Prostate gland (tissue), 2 donors: ENCODE results near the gene CLECL1. TPM values are rescaled to one million over a fixed set of nuclear protein-coding genes. Genes with fewer than 3 reads are reported as not detected.

ENCODE experiments used
- DNase-seq: peaks from one replicate; pipeline ENCODE4 v3.0.0-alpha.2; 2019; ENCODE audit warnings: low spot score
- H3K27ac ChIP-seq, 2 donors: fragments of 200-600 bp; sonication (generic); 2 replicates each; pipeline ENCODE4 v1.5.1; 2017 to 2019
- H3K27me3 ChIP-seq: fragments of 200-600 bp; sonication (generic); replicated peaks from 2 replicates; pipeline ENCODE4 v1.5.1; 2019; ENCODE audit not compliant: insufficient read depth
- H3K36me3 ChIP-seq, 2 donors: fragments of 200-600 bp; sonication (generic); 1 replicate in 1 of 2; 2 replicates in 1 of 2; pipeline versions ENCODE4 v1.5.1 to v1.8.1; 2017 to 2019
- H3K4me1 ChIP-seq: fragments of 200-600 bp; sonication (generic); replicated peaks from 2 replicates; pipeline ENCODE4 v1.5.1; 2019
- H3K4me3 ChIP-seq, 2 donors: fragments of 200-600 bp; sonication (generic); 2 replicates each; pipeline ENCODE4 v1.5.1; 2017 to 2019
- H3K9me3 ChIP-seq: fragments of 200-600 bp; sonication (generic); 2 replicates; pipeline ENCODE4 v1.5.1; 2017
- CTCF ChIP-seq, 4 experiments: fragments of 200-600 bp in 2 of 4; fragments of 450-650 bp in 2 of 4; sonication (generic) in 2 of 4; IDR thresholded peaks; 1 replicate in 3 of 4; 2 replicates in 1 of 4; pipeline ENCODE4 v1.5.1; 2016 to 2019; ENCODE audit warnings: antibody characterized with exemption in 4 of 4, mild to moderate bottlenecking in 2 of 4, moderate library complexity in 2 of 4
- POLR2A ChIP-seq: fragments of 450-650 bp; IDR thresholded peaks from one replicate; pipeline ENCODE4 v1.6.1; 2016; ENCODE audit warnings: antibody characterized with exemption, mild to moderate bottlenecking
- POLR2AphosphoS5 ChIP-seq: sonication (generic); formaldehyde crosslinking; IDR thresholded peaks from one replicate; pipeline ENCODE4 v1.6.1; 2017; ENCODE audit warnings: antibody characterized with exemption
- WGBS: methylation state at CpG from one replicate; pipeline ENCODE4 v1.1.5; 2018; 5-methylcytosine and 5-hydroxymethylcytosine counted together
- intact Hi-C: fragments of 100-400 bp; cut with DNase I; formaldehyde crosslinking; loops from one replicate; pipeline ENCODE4 v1.14.2; 2022
- total RNA-seq, 2 donors: library from RNA; depleted of rRNA; stranded (reverse); fragments of >200 nt; gene quantifications; one replicate each; pipeline ENCODE4 v1.1.0, GENCODE V29; 2016

The CLECL1 gene
- total RNA-seq, 2 donors from 2014 or later: not detected

GRCh38 chr12:9755567-9755966, 22.7 kb upstream of the CLECL1 start:
- H3K4me1 ChIP-seq: no peaks in the 10 kb centered on the region
- intact Hi-C loops: no loop called here
- H3K9me3 ChIP-seq: no peaks in the 10 kb centered on the region
- no peaks in the 10 kb centered on the region for H3K36me3 ChIP-seq
- no peak overlapping the region for H3K4me3 ChIP-seq
- TF ChIP-seq POLR2A (no peak), POLR2AphosphoS5 (no peak), CTCF (IDR thresholded peaks at IDR 0.05) (no peak)
- no peak overlapping the region for H3K27ac ChIP-seq
- H3K27me3 ChIP-seq: no peaks in the 10 kb centered on the region
- DNase-seq: no peak
- WGBS: 89% methylated on average over 2 of the region's 2 CpGs

- no peak for TF ChIP-seq CTCF (IDR thresholded peaks at IDR 0.05)
- intact Hi-C loops: no loop called here
These were observed 22.1 kb upstream of the CLECL1 start for GRCh38 chr12:9755035-9755434.

GRCh38 chr12:9754099-9754927, 21.4 kb upstream of the CLECL1 start:
- H3K27me3 ChIP-seq: no peaks in the 10 kb centered on the region
- DNase-seq: no peak
- no peak overlapping the region for H3K4me3 ChIP-seq
- no peaks in the 10 kb centered on the region for H3K36me3 ChIP-seq
- TF ChIP-seq CTCF (IDR thresholded peaks at IDR 0.05) (no peak), POLR2A (no peak), POLR2AphosphoS5 (no peak)
- no peak overlapping the region for H3K27ac ChIP-seq
- intact Hi-C loops: loop anchor here (5.0 kb wide), 1 partner anchor 173 kb away; no protein-coding TSS in a partner anchor
- H3K4me1 ChIP-seq: no peaks in the 10 kb centered on the region
- 82% methylated on average over 3 of the region's 3 CpGs for WGBS
- H3K9me3 ChIP-seq: no peaks in the 10 kb centered on the region

More at GRCh38 chr12:9755035-9755434, 22.1 kb upstream of the CLECL1 start:
- no peak overlapping the region for H3K4me3 ChIP-seq
- H3K4me1 ChIP-seq: no peaks in the 10 kb centered on the region
- DNase-seq: no peak
- H3K9me3 ChIP-seq: no peaks in the 10 kb centered on the region
- H3K36me3 ChIP-seq: no peaks in the 10 kb centered on the region
- H3K27ac ChIP-seq: no peak overlapping the region
- H3K27me3 ChIP-seq: no peaks in the 10 kb centered on the region

- 70% methylated on average over 3 of the region's 3 CpGs for WGBS
- H3K36me3 ChIP-seq: no peaks in the 10 kb centered on the region
- H3K27me3 ChIP-seq: no peaks in the 10 kb centered on the region
- no peak overlapping the region for H3K4me3 ChIP-seq
- intact Hi-C loops: loop anchor here (5.0 kb wide), 1 partner anchor 174 kb away; no protein-coding TSS in a partner anchor
- DNase-seq: no peak
- no peaks in the 10 kb centered on the region for H3K4me1 ChIP-seq
- TF ChIP-seq POLR2AphosphoS5 (no peak), POLR2A (no peak), CTCF (IDR thresholded peaks at IDR 0.05) (no peak)
- no peak overlapping the region for H3K27ac ChIP-seq
- H3K9me3 ChIP-seq: no peaks in the 10 kb centered on the region
These were observed 20.6 kb upstream of the CLECL1 start for GRCh38 chr12:9753498-9753897.

GRCh38 chr12:9753073-9753472, 20.2 kb upstream of the CLECL1 start:
- no peak for DNase-seq
- H3K36me3 ChIP-seq: no peaks in the 10 kb centered on the region
- 78% methylated on average over 2 of the region's 2 CpGs for WGBS
- H3K27ac ChIP-seq: no peak overlapping the region
- intact Hi-C loops: loop anchor here (5.0 kb wide), 1 partner anchor 174 kb away; no protein-coding TSS in a partner anchor
- H3K9me3 ChIP-seq: no peaks in the 10 kb centered on the region
- H3K4me1 ChIP-seq: no peaks in the 10 kb centered on the region
- no peak overlapping the region for H3K4me3 ChIP-seq
- TF ChIP-seq POLR2A (no peak), POLR2AphosphoS5 (no peak), CTCF (IDR thresholded peaks at IDR 0.05) (no peak)
- H3K27me3 ChIP-seq: no peaks in the 10 kb centered on the region
